Stimulated activated CD4-positive, alpha-beta T cell treated with anti-CD3 and anti-CD28 coated beads, TNF-alpha, amount 100 ng/mL, for 4 hours (primary cell): ENCODE measurements around the gene MBD3L2B.

Experiments
- DNase-seq, 3 experiments: peaks; one replicate each; pipeline ENCODE4 v3.0.0-alpha.2; 2020; ENCODE audit warnings: low read depth in 3 of 3

The MBD3L2B gene

GRCh38 chr19:7010722-7011593 lies 10.3 kb downstream of the MBD3L2B start:
- DNase-seq = no peak

- DNase-seq = no peak
Observed at GRCh38 chr19:7007859-7008258, 13.4 kb downstream of the MBD3L2B start.

GRCh38 chr19:7006135-7006704 lies 15.0 kb downstream of the MBD3L2B start:
- DNase-seq = no peak

- no peak for DNase-seq
Observed at GRCh38 chr19:7004313-7004931, 16.8 kb downstream of the MBD3L2B start.

GRCh38 chr19:7000816-7001215 lies 20.4 kb downstream of the MBD3L2B start:
- no peak for DNase-seq

GRCh38 chr19:7000333-7000732 lies 20.9 kb downstream of the MBD3L2B start:
- no peak for DNase-seq

- no peak for DNase-seq
Observed at GRCh38 chr19:6999933-7000332, 21.3 kb downstream of the MBD3L2B start.

- DNase-seq = no peak
Observed at GRCh38 chr19:6997679-6998445, 23.4 kb downstream of the MBD3L2B start.

GRCh38 chr19:6996810-6997209 lies 24.4 kb downstream of the MBD3L2B start:
- DNase-seq = no peak

GRCh38 chr19:6995054-6995453 lies 26.2 kb downstream of the MBD3L2B start:
- no peak for DNase-seq

- no peak for DNase-seq
Observed at GRCh38 chr19:6988257-6988656, 33.0 kb downstream of the MBD3L2B start.

GRCh38 chr19:6987850-6988249 lies 33.4 kb downstream of the MBD3L2B start:
- no peak for DNase-seq

- no peak for DNase-seq
Observed at GRCh38 chr19:6983448-6983847, 37.8 kb downstream of the MBD3L2B start.

GRCh38 chr19:6979399-6979798 lies 41.8 kb downstream of the MBD3L2B start:
- no peak for DNase-seq

- no peak for DNase-seq
Observed at GRCh38 chr19:6976197-6976596, 45.0 kb downstream of the MBD3L2B start.

- DNase-seq = no peak
Observed at GRCh38 chr19:6971366-6971765, 49.9 kb downstream of the MBD3L2B start.

- no peak for DNase-seq
Observed at GRCh38 chr19:6970443-6970842, 50.8 kb downstream of the MBD3L2B start.

- DNase-seq = no peak
Observed at GRCh38 chr19:6970021-6970420, 51.2 kb downstream of the MBD3L2B start.

GRCh38 chr19:6969490-6969889 lies 51.7 kb downstream of the MBD3L2B start:
- DNase-seq = no peak
